GM19351 (cell line): ENCODE measurements around the gene FURIN.
A peak's percentile ranks its signal among the peaks of the same experiment; 100 is the strongest.
"Not testable (repeated sequence)": the region's sequence is repeated elsewhere in the genome, so short reads cannot be mapped to it uniquely, and the experiment has no call there.

Source experiments
- ATAC-seq: cut with Tn5 transposase; IDR thresholded peaks from one replicate; pipeline ENCODE4 v1.9.1; 2021; ENCODE audit warnings: mild to moderate bottlenecking, moderate library complexity; ENCODE audit not compliant: unreplicated experiment

Gene FURIN

GRCh38 chr15:90901175-90902039 is 33.0 kb downstream of the FURIN start:
- ATAC-seq, result no peak

- peak; percentile 64 for ATAC-seq
These were observed 33.9 kb downstream of the FURIN start for GRCh38 chr15:90902040-90902839.

GRCh38 chr15:90902840-90903732 is 34.7 kb downstream of the FURIN start, which contains the start of gene MAN2A2:
Gene MAN2A2 (plus strand): TSS chr15:90903302. CDS start chr15:90904208, 906 bp downstream.
- peak; percentile 61 for ATAC-seq

- ATAC-seq, result no peak
These were observed 35.5 kb downstream of the FURIN start for GRCh38 chr15:90903733-90904536.

GRCh38 chr15:90904746-90905145 is 36.4 kb downstream of the FURIN start:
- ATAC-seq, result no peak

- ATAC-seq, result no peak
These were observed 37.2 kb downstream of the FURIN start for GRCh38 chr15:90905306-90906180.

GRCh38 chr15:90906181-90906849 is 37.9 kb downstream of the FURIN start:
- no peak for ATAC-seq

GRCh38 chr15:90907051-90907660 is 38.8 kb downstream of the FURIN start:
- ATAC-seq, result no peak

- no peak for ATAC-seq
These were observed 39.6 kb downstream of the FURIN start for GRCh38 chr15:90907838-90908507.

- not testable (repeated sequence) for ATAC-seq
These were observed 41.1 kb downstream of the FURIN start for GRCh38 chr15:90909449-90909848.

- no peak for ATAC-seq
These were observed 41.6 kb downstream of the FURIN start for GRCh38 chr15:90909976-90910375.

GRCh38 chr15:90910441-90911301 is 42.3 kb downstream of the FURIN start:
- no peak for ATAC-seq

GRCh38 chr15:90911302-90911623 is 42.9 kb downstream of the FURIN start:
- ATAC-seq, result no peak

- ATAC-seq, result no peak
These were observed 43.8 kb downstream of the FURIN start for GRCh38 chr15:90911906-90912769.

- ATAC-seq, result no peak
These were observed 44.3 kb downstream of the FURIN start for GRCh38 chr15:90912770-90913075.

- no peak for ATAC-seq
These were observed 45.1 kb downstream of the FURIN start for GRCh38 chr15:90913398-90913944.
